Neural progenitor cell (in vitro differentiated cells): ENCODE data around the gene GRIK3. TPM values are rescaled to one million over a fixed set of nuclear protein-coding genes. Genes with fewer than 3 reads are reported as not detected.
A peak's percentile ranks its signal among the peaks of the same experiment; 100 is the strongest.

Experiments used
- DNase-seq: peaks from one replicate; pipeline ENCODE4 v3.0.0-alpha.2; 2016; ENCODE audit warnings: low spot score
- H2AFZ ChIP-seq: fragments of 200-600 bp; sonication (generic); replicated peaks from 2 replicates; pipeline ENCODE4 v1.6.1; 2016; ENCODE audit warnings: antibody characterized with exemption
- H3F3A ChIP-seq: fragments of 200-600 bp; sonication (generic); 2 replicates; pipeline ENCODE4 v1.6.1; 2016; ENCODE audit warnings: antibody characterized with exemption, low read depth
- H3K27ac ChIP-seq: fragments of 200-600 bp; sonication (generic); 2 replicates; pipeline ENCODE4 v1.5.1; 2016; ENCODE audit warnings: mild to moderate bottlenecking
- H3K27me3 ChIP-seq: fragments of 200-600 bp; sonication (generic); 2 replicates; pipeline ENCODE4 v1.6.1; 2016; ENCODE audit warnings: mild to moderate bottlenecking, moderate library complexity
- H3K36me3 ChIP-seq: fragments of 200-600 bp; sonication (generic); 2 replicates; pipeline ENCODE4 v1.5.1; 2016
- H3K4me1 ChIP-seq: fragments of 200-600 bp; sonication (generic); 2 replicates; pipeline ENCODE4 v1.6.1; 2016; ENCODE audit warnings: mixed run types
- H3K4me2 ChIP-seq: fragments of 200-600 bp; sonication (generic); 2 replicates; pipeline ENCODE4 v1.6.1; 2016
- H3K4me3 ChIP-seq: fragments of 200-600 bp; sonication (generic); 2 replicates; pipeline ENCODE4 v1.5.1; 2016
- H3K79me2 ChIP-seq: fragments of 200-600 bp; sonication (generic); 2 replicates; pipeline ENCODE4 v1.6.1; 2016; ENCODE audit warnings: low read depth
- H3K9ac ChIP-seq: fragments of 200-600 bp; sonication (generic); 2 replicates; pipeline ENCODE4 v1.6.1; 2016
- H3K9me3 ChIP-seq: fragments of 200-600 bp; sonication (generic); 2 replicates; pipeline ENCODE4 v1.5.1; 2016; ENCODE audit warnings: low read depth
- H4K20me1 ChIP-seq: fragments of 200-600 bp; sonication (generic); 2 replicates; pipeline ENCODE4 v1.6.1; 2016; ENCODE audit warnings: low read depth
- H3K27ac Mint-ChIP-seq: 3 replicates; pipeline ENCODE4 v1.8.0; 2021; ENCODE audit warnings: mixed read lengths
- H3K27me3 Mint-ChIP-seq: 2 replicates; pipeline ENCODE4 v1.8.0; 2022; ENCODE audit warnings: low read depth, mild to moderate bottlenecking, inconsistent platforms, moderate library complexity, mixed read lengths; ENCODE audit not compliant: insufficient read depth
- H3K36me3 Mint-ChIP-seq: 3 replicates; pipeline ENCODE4 v1.8.0; 2021; ENCODE audit warnings: mixed read lengths
- H3K4me1 Mint-ChIP-seq: 3 replicates; pipeline ENCODE4 v1.8.0; 2021; ENCODE audit warnings: mixed read lengths
- H3K4me3 Mint-ChIP-seq: 3 replicates; pipeline ENCODE4 v1.8.0; 2021; ENCODE audit warnings: mild to moderate bottlenecking, moderate library complexity, mixed read lengths
- H3K9me3 Mint-ChIP-seq: 3 replicates; pipeline ENCODE4 v1.8.0; 2020; ENCODE audit warnings: mixed read lengths
- CTCF ChIP-seq: fragments of 200-600 bp; sonication (generic); IDR thresholded peaks from 2 replicates; pipeline ENCODE4 v1.5.1; 2017; ENCODE audit warnings: antibody characterized with exemption, mild to moderate bottlenecking
- EZH2 ChIP-seq: fragments of 200-600 bp; sonication (generic); IDR thresholded peaks from 2 replicates; pipeline ENCODE4 v1.6.1; 2017; ENCODE audit warnings: antibody characterized with exemption, mild to moderate bottlenecking, moderate library complexity
- EZH2phosphoT487 ChIP-seq: fragments of 200-600 bp; sonication (generic); IDR thresholded peaks from 2 replicates; pipeline ENCODE4 v1.6.1; 2017; ENCODE audit warnings: antibody characterized with exemption
- total RNA-seq: library from RNA; depleted of rRNA; stranded (reverse); fragments of >200 nt; gene quantifications from 2 replicates; pipeline ENCODE4 v1.2.3, GENCODE V29; 2015; ENCODE audit warnings: low replicate concordance

The GRIK3 gene
- total RNA-seq, 1 donor from 2014 or later: 1.7 TPM

- H3K27ac ChIP-seq: no peak overlapping the region
- H4K20me1 ChIP-seq: no peaks in the 10 kb centered on the region
- peaks cover 13% of the 10 kb centered on the region for H3K27me3 Mint-ChIP-seq
- no peak overlapping the region for H3K27ac Mint-ChIP-seq
- H3K9me3 Mint-ChIP-seq: no peaks in the 10 kb centered on the region
- H3K36me3 ChIP-seq: no peaks in the 10 kb centered on the region
- no peak overlapping the region for H3K4me2 ChIP-seq
- H3K4me1 Mint-ChIP-seq: peaks cover 29% of the 10 kb centered on the region
- no peak for DNase-seq
- H3K9me3 ChIP-seq: no peaks in the 10 kb centered on the region
- H3F3A ChIP-seq: no peaks in the 10 kb centered on the region
- no peak for TF ChIP-seq EZH2phosphoT487
- no peak for TF ChIP-seq CTCF
- no peak for TF ChIP-seq EZH2
- H3K4me3 ChIP-seq: no peak overlapping the region
- peaks cover 15% of the 10 kb centered on the region for H3K4me1 ChIP-seq
- H3K36me3 Mint-ChIP-seq: no peaks in the 10 kb centered on the region
- no peak overlapping the region for H2AFZ ChIP-seq
- H3K79me2 ChIP-seq: no peaks in the 10 kb centered on the region
- no peaks in the 10 kb centered on the region for H3K27me3 ChIP-seq
- H3K4me3 Mint-ChIP-seq: no peak overlapping the region
- H3K9ac ChIP-seq: no peak overlapping the region
Measured at GRCh38 chr1:36778740-36779139, 255.6 kb downstream of the GRIK3 start.

GRCh38 chr1:36776948-36777831 is 257.1 kb downstream of the GRIK3 start:
- H3K4me1 ChIP-seq: peaks cover 29% of the 10 kb centered on the region
- no peaks in the 10 kb centered on the region for H3K79me2 ChIP-seq
- H3K36me3 Mint-ChIP-seq: no peaks in the 10 kb centered on the region
- H3K4me3 ChIP-seq: no peak overlapping the region
- no peak overlapping the region for H3K27ac ChIP-seq
- no peak for DNase-seq
- no peak overlapping the region for H3K4me3 Mint-ChIP-seq
- H3K27me3 Mint-ChIP-seq: peaks cover 19% of the 10 kb centered on the region
- H3K9ac ChIP-seq: no peak overlapping the region
- H3F3A ChIP-seq: peaks cover 2% of the 10 kb centered on the region
- H3K27me3 ChIP-seq: no peaks in the 10 kb centered on the region
- TF ChIP-seq CTCF: no peak
- TF ChIP-seq EZH2: no peak
- no peak for TF ChIP-seq EZH2phosphoT487
- no peaks in the 10 kb centered on the region for H3K9me3 ChIP-seq
- H4K20me1 ChIP-seq: no peaks in the 10 kb centered on the region
- no peaks in the 10 kb centered on the region for H3K9me3 Mint-ChIP-seq
- H3K4me2 ChIP-seq: no peak overlapping the region
- H3K4me1 Mint-ChIP-seq: peaks cover 28% of the 10 kb centered on the region
- no peaks in the 10 kb centered on the region for H3K36me3 ChIP-seq
- H3K27ac Mint-ChIP-seq: peak overlapping the region; percentile 33
- no peak overlapping the region for H2AFZ ChIP-seq

- H3F3A ChIP-seq: peaks cover 11% of the 10 kb centered on the region
Measured at GRCh38 chr1:36776256-36776655, 258.1 kb downstream of the GRIK3 start.

More at GRCh38 chr1:36776256-36776655, 258.1 kb downstream of the GRIK3 start:
- peaks cover 21% of the 10 kb centered on the region for H3K27me3 Mint-ChIP-seq
- Histone ChIP-seq H3K9me3 (no peaks in the 10 kb centered on the region), H3K27ac (no peak overlapping the region), H3K4me1 (peaks cover 38% of the 10 kb centered on the region), H3K79me2 (no peaks in the 10 kb centered on the region), H3K4me2 (no peak overlapping the region), H4K20me1 (no peaks in the 10 kb centered on the region), H3K9ac (no peak overlapping the region), H3K36me3 (no peaks in the 10 kb centered on the region), H3K27me3 (no peaks in the 10 kb centered on the region), H2AFZ (no peak overlapping the region), H3K4me3 (no peak overlapping the region)
- no peak for DNase-seq
- H3K36me3 Mint-ChIP-seq: no peaks in the 10 kb centered on the region
- no peak overlapping the region for H3K4me3 Mint-ChIP-seq
- no peaks in the 10 kb centered on the region for H3K9me3 Mint-ChIP-seq
- TF ChIP-seq EZH2phosphoT487: no peak
- TF ChIP-seq EZH2: no peak
- no peak for TF ChIP-seq CTCF
- H3K27ac Mint-ChIP-seq: no peak overlapping the region
- peaks cover 37% of the 10 kb centered on the region for H3K4me1 Mint-ChIP-seq
